ENCODE data around the gene CALR3. TPM values are rescaled to one million over a fixed set of nuclear protein-coding genes. Genes with fewer than 3 reads are reported as not detected.

CALR3 gene
- total RNA-seq, 4 donors from 2014 or later: not detected

DNA sequence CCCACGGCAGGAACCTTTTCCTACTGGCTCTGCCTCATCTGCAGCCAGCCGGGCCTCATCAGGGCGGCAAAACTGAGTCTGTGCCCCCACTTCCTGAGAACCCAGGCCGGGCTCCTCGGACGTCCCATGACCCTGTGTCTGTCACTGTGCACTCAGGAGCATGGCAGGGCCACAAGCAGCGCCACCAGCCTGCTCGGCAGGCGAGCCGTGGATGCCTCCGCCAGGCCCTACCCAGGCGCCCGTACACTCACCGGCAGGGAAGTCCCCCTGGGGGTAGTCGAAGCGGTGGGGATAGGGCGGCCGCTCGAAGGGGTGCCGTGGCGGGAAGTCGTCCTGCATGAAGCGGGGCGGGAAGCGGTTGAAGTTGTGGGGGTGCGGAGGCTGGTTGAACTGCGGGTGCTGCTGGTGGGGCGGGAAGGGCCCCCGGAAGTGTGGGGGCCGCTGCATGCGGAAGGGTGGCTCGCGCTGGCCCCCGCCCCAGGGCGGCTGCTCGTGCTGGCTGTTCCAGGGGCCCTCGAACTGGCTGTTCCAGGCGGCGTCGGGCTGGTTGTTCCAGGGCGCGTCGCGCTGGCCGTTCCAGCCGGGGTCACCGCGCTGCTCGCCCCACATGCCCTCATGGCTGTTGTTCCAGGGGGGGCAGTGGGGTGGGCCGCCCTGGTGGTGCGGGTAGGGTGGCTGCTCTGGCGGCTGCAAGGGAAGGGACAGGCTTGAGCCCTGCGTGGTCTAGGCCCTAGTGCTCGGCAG lies 29.2 kb upstream of the CALR3 start:
- peaks cover 63 to 100% (median 82%) of the 10 kb centered on the region in 3 donors for H3K36me3 ChIP-seq
- H3K27me3 ChIP-seq: no peaks in the 10 kb centered on the region
- no peak overlapping the region for H3K4me3 ChIP-seq
- no peak overlapping the region for H3K27ac ChIP-seq
- no peak for DNase-seq
- TF ChIP-seq POLR2A (IDR thresholded peaks at IDR 0.05) (no peak), CTCF (IDR thresholded peaks at IDR 0.05) (no peak)
- no peaks in the 10 kb centered on the region for H3K9me3 ChIP-seq
- WGBS, 2 donors: 93 to 94% methylated on average over 6 to 17 of the region's 54 CpGs
- H3K4me1 ChIP-seq: peaks cover 0 to 9% (median 0%) of the 10 kb centered on the region in 3 donors
- intact Hi-C loops (cut with DNase I): no loop called here

- peaks cover 66 to 100% (median 83%) of the 10 kb centered on the region in 3 donors for H3K36me3 ChIP-seq
- 92 to 95% methylated on average over 8 to 17 of the region's 25 CpGs for WGBS, 2 donors
- peaks cover 0 to 9% (median 0%) of the 10 kb centered on the region in 3 donors for H3K4me1 ChIP-seq
- no peak overlapping the region for H3K4me3 ChIP-seq
- no peak for DNase-seq
- H3K27ac ChIP-seq: no peak overlapping the region
- no peaks in the 10 kb centered on the region for H3K9me3 ChIP-seq
- intact Hi-C loops (cut with DNase I): no loop called here
- TF ChIP-seq POLR2A (IDR thresholded peaks at IDR 0.05) (no peak), CTCF (IDR thresholded peaks at IDR 0.05) (no peak)
- H3K27me3 ChIP-seq: no peaks in the 10 kb centered on the region
Observed at GRCh38 chr19:16522559-16523377, 26.8 kb upstream of the CALR3 start.

DNA sequence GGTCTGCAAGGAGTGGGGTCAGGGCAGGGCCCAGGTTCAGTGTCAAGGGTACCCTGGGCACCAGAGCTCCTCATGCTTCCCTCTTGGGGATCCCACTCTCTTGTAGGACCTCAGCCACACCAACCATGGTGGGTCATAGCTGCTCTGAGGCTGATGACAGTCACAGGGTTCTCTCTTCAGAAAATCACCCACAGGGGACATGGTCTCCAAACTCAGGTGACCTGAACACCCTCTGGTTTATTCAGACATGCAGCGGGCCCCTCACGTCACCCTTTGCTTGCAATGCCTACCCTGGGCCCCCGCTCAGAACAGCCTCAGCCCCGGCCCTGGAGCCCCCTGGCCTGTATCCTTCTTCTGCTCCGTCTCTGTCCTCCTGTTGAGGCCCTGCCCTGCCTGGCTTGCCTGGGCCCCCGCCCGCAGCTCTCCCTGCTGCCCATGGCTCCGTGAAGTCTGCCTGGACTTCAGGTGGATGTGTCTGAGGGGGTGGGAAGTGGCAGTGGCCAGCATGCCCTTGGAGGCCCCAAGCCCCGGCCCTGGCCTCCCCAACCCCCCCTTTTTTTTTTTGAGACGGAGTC lies 25.8 kb upstream of the CALR3 start:
- H3K4me3 ChIP-seq: no peak overlapping the region
- H3K36me3 ChIP-seq: peaks cover 67 to 100% (median 83%) of the 10 kb centered on the region in 3 donors
- no peaks in the 10 kb centered on the region for H3K9me3 ChIP-seq
- TF ChIP-seq CTCF (IDR thresholded peaks at IDR 0.05) (no peak), POLR2A (IDR thresholded peaks at IDR 0.05) (no peak)
- intact Hi-C loops (cut with DNase I): no loop called here
- peaks cover 0 to 2% (median 0%) of the 10 kb centered on the region in 3 donors for H3K4me1 ChIP-seq
- 91 to 96% methylated on average over 6 to 9 of the region's 10 CpGs for WGBS, 2 donors
- H3K27ac ChIP-seq: no peak overlapping the region
- no peaks in the 10 kb centered on the region for H3K27me3 ChIP-seq
- DNase-seq: no peak

DNA sequence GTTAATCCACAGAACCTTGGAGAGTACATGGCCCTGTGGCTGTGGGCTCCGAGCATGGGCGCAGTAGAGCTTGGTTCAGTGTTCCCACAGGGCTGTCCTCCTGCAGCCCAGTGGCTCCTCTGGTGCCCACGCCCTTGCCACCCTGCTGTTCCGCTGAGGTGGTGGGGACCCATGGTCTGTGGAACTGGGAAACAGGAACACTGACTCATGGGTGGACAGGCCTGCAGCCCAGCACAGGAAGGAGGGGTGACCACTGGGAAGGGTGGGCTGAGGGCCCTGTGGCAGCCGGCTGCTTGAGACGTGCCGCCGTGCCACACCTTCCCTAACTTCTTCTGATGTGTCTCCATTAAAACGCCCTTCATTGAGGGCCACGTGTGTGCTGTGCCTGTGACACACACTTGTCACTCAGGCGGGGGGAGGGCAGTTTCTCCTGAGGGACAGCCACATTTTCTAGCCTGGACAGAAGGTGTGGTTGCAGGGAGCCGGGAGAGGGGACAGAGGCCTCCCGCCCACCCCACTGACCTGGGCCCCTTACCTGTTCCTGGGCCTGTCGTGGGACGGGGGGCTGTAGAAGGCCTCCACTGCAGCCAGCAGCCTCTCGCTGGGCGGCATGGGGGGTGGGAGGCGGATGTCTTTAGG lies 25.1 kb upstream of the CALR3 start:
- Histone ChIP-seq H3K4me1 (no peaks in the 10 kb centered on the region), H3K27ac (no peak overlapping the region), H3K4me3 (no peak overlapping the region), H3K27me3 (no peaks in the 10 kb centered on the region), H3K9me3 (no peaks in the 10 kb centered on the region), H3K36me3 (peaks cover 66 to 100% (median 77%) of the 10 kb centered on the region in 3 donors)
- no peak for DNase-seq
- TF ChIP-seq CTCF (IDR thresholded peaks at IDR 0.05) (no peak), POLR2A (IDR thresholded peaks at IDR 0.05) (no peak)
- intact Hi-C loops (cut with DNase I): no loop called here
- 30% methylated on average over 2 of the region's 18 CpGs; no CpG with 5 or more reads in 1 of the 2 donors for WGBS, 2 donors

Data from esophagus squamous epithelium (tissue), 5 donors.